HG03064 (cell line): ENCODE measurements around the gene GRM5.
A peak's percentile ranks its signal among the peaks of the same experiment; 100 is the strongest.
"Not testable (repeated sequence)": the region's sequence is repeated elsewhere in the genome, so short reads cannot be mapped to it uniquely, and the experiment has no call there.

Experiments
- ATAC-seq: cut with Tn5 transposase; IDR thresholded peaks from one replicate; pipeline ENCODE4 v1.9.1; 2021; ENCODE audit warnings: low read depth; ENCODE audit not compliant: unreplicated experiment

Gene GRM5

DNA sequence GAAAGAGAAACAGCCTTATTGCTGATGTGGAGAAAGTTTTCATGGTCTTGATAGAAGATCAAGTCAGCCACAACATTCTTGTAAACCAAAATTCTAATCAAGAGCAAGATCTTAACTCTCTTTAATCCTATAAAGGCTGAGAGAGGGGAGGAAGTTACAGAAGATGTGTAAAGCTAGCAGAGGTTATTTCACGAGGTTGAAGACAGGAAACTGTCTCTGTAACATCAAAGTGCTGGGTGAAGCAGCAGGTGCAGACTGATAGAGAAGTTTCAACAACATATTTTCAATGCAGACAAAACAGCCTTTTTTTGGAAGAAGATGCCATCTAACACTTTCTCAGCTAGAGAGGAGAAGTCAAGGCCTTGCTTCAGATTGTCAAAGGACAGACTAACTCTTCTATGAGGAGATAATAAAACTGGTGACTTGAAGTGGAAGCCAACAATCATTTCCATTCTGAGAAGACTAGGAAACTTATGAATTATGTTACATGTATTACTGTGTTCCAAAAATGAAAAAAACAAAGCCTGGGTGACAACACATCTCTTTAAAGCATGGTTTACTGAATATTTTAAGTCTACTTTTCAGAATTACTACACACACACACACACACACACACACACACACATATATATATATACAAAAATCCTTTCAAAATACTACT is 221.9 kb downstream of the GRM5 start:
- ATAC-seq, result not testable (repeated sequence)

DNA sequence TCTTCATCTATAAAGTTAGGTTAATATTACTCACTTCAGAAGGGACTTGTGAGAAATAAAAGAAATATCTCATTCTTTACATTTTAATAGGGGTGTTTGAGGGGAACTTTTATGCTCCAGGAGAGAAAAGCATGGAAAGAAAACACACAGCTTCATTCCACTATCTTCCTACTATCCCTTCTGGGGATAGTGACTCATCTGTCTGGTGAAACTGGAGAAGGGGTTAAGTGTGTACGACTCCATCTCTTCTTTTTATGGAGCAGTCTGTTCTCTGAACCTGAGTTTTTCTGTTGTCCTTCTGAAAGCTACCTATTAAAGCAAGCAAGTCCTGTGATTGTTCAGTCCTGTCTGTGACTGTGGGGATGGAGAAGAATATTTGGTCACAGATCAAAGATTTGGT is 227.6 kb downstream of the GRM5 start:
- not testable (repeated sequence) for ATAC-seq

DNA sequence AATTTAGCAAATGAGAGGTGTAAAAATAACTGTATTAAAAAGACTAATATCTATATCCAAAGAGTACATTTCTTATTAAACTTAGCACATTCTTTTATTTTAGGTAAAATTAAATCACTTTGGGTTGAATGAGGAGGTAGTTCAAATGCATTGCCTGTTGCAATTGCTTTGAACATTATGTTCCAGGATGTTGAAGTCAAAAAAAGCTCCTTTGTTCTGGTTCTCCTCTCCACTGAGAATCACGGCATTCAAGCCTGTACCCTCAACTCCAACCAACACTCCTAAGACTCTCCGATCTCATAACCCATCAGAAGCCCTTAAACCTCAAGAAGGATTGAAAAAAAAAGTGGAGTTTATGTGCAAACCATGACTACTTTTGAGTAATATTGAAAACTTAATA is 230.1 kb downstream of the GRM5 start:
- ATAC-seq, result not testable (repeated sequence)

DNA sequence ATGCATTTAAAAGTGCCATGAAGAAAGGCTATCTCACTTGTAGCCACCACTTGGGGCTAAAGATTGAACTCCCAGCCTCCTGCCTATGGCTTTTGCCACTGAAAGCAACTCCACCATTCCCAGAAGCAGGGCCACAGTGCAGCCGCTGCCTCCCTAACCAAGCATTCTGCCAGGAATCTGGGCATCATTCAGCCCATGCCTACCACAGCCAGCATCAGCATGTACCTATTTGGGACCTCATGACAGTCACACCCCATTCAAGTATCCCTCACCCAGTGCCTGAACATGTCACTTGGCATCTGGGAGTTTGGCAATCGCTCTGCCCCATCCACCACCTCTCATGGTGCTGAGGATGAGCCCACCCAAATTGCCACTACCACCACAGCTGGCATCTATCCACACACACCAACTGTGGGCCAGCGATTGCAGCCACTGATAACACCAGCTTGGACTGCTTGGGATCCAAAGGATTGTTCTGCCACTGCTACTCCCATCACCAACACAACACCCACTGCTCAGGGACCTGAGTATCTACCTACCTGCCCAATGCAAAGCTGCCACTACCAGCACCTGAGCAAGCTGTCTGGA is 234.4 kb downstream of the GRM5 start:
- ATAC-seq, result no peak

DNA sequence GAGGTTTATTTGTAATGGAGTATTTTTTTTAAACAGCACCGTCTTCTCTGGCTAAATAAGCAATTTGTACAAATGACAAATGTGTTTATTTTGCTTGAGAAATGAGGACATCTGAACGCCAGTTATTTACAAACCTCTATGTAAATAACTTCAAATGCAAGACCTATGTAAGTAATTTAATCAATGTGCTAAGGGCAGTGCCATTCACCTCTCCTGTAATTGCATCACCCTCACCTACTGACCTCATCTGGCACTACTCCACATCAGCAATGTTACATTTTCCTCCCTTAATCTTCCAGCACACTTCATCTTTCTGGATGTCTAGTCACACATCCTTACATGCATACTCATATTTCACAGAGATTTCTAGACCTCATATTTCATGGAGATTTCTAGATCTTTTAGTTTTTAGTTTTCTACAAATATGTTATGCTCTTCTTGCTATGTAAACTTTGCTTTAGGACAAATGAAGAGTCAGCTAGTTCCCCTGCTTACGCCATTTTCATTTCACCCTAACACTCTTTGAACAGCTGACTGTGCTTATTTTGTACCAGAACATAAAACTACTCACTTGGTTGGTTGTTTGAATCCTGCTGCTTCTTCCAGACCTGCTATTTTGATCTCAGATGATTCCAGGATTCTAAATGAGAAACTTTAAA is 238.6 kb downstream of the GRM5 start:
- no peak for ATAC-seq

DNA sequence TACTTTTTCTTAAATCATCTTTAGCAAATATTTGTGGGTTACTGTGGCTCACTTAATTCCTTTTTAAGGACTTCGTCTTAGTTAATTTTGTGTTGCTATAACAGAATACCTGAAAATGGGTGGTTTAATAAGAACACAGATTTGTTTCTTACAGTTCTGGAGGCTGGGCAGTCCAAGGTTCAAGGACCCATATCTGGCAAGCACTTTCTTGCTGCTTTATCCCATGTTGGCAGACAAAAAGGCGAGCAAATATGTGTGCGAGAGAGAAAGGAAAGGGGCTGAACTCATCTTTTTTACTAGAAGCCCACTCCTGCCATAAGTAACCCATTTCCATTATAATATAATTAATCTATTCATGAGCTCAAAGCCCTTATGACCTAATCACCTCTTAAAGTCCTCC is 246.2 kb downstream of the GRM5 start:
- no peak for ATAC-seq

DNA sequence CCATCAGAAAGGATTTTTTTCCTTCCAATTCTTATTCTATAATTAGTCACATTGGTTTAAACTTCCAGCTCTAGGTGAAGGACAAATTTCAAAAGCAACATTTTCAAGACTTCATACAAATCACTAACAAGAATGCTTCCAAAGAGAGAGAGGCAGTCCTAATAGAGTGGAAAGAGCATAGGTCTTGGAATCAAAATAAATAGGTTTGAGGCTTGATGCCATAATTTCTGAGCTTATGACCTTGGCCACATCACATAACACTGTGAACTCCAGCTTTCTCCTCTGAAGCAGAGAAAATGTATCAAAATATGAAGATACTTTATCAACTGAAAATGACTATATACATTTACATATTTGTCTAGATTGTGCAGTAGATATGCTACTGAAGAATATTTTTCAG is 246.8 kb downstream of the GRM5 start:
- ATAC-seq, result no peak

DNA sequence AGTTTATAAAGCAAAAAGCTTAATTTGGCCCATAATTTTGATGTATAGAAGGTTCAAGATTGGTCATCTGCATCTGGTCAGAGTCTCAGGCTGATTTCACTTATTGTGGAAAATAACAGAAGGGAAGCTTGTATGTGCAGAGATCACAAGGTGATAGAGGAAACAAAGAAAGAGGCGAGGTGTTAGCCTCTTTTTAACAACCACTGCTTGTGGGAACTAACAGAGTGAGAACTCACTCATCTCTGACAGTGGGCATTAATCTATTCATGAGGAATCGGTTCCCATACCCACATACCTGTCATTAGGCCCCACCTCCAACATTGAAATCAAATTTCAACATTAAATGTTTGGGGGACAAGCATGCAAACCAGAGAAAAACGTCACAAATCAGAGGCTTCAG is 250.3 kb downstream of the GRM5 start:
- ATAC-seq, result no peak

DNA sequence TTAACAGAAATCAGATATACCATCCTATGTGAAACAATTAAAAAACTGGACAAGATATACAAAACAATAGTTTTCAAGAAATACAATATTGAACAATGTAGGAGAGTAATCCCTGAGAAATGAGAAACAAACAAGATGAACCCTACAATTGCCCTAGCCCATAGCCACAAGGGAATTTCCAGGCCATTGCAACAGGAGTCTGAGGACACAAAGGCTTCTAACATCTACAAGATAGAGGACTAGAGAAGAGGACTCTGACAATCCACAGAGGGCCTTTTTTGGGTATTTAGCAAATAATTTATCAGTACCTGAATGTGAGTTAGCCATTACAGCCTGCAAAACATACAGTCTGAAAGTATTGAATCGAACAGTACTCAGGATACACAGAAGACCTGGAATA is 251.7 kb downstream of the GRM5 start:
- ATAC-seq, result no peak

DNA sequence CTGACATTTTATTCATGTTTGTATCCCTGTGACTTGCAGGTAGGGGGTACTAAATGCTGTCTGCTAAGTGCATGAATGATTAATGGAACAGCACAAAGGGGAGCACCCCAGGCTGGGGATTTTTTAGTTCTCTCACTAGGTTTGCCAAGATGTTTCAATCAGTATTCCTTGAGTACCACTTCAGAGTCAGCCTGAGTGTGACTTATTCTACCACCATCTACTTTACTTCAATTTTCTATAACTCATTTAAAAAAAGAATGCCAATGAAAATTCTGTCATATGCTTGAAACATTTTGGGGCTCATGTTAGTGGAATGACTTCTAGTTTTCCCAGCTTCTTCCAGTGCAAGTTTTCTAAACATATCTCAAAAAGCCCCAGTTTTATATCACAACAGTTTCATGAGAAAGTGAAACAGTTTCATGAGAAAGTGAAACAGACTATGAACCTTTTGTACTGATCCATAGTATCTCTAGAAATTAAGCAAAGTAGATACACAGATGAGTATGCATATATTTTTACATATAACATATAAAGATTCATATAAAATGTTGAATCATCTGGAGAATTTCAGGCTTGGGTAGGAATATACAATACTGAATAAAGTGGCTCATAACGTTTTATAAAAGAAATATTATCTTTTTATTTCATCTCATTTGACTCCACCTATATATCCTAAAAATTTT is 252.4 kb downstream of the GRM5 start:
- peak; percentile 85 for ATAC-seq

DNA sequence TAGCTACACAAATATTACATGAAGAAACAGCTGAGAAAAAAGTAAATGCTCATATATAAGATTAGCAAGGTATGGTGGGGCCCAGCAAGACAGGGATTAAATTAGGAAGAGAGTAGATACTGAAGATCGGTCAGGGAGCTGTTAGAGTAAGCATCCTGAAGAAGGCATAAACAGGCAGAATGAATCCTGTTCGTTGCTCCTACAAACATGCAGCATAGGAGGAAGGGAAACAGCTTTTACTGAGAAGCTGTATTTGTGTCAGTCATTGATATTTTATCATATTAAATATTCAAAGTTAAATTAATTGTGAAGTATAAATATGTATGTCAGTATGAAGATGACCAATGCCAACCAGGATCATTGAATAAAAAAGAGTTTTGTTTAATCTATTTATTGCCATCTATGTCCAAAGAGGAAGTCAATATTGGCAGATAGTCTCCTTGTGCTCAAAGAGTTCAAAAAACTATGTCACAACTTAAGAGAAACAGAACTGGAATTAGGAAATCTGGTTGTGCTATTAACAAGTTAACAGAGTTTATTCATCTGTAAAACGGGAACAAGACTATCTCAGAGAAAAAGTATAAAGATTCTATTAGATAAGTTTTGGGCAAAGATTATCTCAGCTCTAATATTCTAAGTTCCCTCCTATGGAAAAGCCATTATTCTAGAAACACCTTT is 255.2 kb downstream of the GRM5 start:
- ATAC-seq, result no peak

DNA sequence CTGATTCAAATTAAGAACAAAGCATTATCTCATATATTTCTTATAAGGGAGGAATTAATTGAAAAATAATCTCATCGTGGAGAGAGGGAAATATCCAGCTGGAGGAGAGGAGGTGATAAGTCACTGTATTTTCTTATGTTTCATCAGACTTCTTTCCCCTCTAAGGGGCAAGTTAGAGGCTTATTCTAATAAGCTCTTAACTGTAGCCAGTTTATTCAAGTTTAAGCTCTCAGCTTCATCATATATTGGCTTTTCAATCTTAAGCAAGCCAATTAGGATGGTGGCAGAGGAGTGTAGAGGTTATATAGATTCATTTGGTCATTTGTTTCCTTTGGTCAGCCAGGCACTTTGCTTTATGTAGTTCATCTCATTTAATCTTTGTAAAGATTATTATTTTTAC is 256.7 kb downstream of the GRM5 start:
- ATAC-seq, result no peak

DNA sequence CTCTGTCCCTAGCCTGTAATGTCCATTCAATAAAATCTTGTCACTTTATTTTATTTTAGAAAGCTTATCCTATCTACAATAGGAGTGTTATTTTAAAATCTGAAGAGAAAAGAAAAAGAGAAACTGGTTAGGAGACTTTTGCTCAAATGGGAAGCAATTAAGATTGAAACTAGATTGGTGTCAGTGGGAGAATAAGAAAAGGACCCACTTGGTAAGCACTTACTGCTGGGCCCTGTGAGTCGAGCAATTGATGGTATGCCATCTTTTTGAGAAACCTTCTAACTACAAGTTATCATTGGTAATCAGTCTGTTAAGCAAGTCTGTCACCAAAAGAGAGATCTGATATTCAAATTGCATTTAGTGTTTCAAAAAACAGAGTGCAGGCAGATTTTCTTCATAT is 258.4 kb downstream of the GRM5 start:
- no peak for ATAC-seq

DNA sequence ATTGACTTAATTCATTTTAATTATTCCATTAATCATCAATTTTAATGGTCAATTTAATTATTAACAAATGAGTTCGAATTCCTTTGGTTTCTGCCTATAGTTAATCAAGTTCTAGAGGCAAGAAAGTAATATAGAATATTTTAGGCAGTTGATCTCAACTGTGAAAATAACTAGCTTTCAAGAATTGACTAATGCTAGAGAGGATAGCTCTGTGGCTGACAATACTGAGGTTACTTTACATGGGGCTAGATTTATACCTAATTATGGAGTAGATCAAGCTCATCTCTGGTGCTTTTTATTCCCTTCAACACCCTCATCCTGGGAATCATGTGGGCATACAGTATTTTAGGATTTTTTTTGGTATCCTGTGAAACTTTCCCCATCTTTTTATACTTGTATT is 259.4 kb downstream of the GRM5 start:
- no peak for ATAC-seq

DNA sequence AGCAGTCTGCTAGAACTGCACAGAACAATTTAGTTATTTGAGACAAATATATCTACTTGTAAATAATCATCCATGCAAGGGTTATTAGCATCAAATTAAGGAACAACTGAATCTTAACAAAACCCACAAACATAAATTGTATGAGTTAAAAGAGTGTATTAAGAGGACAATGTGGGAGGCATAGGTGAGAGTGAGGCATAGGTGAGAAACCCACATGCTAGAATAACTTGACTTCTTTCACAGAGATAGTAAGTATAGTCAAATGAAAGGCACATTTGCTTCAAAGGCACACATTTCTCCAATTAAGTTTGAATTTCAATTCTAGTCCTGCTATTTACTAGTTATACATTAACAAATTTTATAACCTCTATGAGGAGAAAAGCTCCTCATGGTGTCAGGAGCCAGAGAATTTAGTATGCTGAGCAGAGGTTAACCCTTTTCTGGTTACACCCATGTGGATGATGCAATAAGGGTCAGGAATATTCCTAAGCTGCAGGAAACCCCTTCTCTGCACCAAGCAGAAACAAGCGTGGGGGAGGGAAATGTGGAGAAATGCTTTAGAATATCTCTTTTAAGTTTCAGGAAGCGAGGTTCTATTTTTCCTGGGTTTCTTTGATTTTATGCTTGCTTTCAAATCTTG is 264.2 kb downstream of the GRM5 start:
- no peak for ATAC-seq

DNA sequence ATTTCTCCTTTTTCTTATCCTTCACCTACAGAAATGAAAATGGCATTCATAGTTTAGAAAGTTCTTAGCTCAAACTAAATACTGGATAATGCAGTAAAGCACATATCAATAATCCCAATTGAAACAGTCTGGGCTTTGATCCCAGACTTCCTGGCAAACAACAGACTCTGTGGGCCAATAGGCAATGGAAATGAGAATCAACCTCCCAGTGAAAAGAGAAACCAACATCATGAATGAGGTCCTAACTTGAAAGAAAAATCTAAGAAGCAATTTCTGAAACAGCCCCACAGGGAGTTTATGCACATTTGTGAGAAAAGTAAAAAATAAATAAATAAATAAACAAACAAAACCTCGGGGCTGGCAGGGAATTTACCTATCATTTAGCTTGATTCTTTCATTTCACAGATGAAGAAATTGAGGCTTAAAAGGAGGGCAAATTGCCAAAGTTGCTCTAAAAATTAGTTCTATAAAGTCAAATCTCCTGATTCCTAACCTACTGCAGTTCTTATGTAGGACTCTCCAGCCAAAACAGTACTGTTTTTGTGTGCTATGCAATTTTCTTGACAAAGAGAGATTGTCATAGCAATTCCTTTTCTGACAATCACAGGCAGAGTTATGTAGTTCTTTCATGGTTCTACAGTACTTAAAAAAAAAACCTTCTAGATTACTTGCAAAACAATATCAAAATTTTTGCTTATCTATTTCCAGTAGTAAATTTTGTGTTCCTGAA is 265.8 kb downstream of the GRM5 start:
- ATAC-seq, result no peak

DNA sequence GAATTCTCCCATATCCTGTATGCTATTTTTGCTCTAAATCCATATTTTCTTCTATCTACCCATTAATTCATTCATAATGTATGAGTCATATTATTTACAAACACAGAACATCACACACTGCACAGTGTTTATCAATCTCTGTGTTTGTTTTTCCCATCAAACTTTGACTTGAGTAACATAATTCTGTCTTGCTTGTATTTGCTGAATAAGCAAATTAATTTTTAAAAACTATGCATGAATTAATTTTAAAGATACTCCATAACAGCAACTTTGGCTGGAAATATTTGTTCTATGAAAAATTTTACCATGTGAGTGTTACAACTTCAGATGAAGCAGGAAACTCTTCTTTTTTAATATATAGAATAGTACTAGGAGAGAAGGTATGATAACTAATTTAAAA is 275.6 kb downstream of the GRM5 start:
- no peak for ATAC-seq

DNA sequence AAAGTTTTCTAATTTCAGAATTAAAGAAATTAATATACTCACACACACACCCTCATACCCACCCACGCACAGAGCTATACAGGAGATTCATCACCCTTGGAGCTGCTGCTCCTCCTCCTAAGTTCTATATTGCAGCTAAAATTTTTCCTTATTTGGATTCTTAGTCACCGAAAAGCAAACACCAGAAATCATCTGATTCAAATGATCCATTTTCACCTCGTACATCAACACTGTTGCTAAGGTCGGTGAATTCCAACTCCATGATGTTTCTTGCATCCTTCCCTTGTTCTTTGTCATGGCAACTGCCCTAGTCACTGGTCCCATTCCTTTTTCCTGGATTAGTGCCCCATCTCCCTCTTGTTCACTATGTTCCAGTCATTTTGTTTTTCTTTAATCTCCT is 286.2 kb downstream of the GRM5 start:
- ATAC-seq, result no peak

DNA sequence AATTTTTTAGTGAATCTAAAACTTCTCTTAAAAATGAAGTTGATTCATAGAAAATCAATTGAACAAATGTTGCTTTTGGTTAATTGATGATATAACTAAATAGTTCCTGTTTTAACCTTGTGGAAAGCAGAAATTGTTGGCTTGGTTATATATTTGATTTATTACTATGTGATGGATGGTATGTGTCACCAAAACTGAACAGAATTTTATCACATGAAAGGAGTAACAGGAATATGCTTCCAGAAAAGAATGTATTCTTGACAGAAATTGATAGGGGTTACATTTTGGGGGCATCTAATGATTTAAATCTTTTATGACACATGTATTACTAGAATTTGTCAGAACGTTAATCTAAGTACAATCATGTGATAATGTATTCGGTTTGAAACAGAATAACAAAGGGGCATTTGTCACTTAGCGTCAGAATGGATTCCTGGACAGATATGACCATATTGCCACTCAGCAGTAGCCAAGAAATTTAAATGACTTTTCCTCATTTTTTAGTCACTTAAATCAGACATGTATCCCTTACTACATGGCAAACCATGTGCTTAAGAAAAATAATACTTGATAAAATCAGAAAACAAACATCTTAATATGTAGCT is 295.2 kb downstream of the GRM5 start:
- ATAC-seq, result no peak

DNA sequence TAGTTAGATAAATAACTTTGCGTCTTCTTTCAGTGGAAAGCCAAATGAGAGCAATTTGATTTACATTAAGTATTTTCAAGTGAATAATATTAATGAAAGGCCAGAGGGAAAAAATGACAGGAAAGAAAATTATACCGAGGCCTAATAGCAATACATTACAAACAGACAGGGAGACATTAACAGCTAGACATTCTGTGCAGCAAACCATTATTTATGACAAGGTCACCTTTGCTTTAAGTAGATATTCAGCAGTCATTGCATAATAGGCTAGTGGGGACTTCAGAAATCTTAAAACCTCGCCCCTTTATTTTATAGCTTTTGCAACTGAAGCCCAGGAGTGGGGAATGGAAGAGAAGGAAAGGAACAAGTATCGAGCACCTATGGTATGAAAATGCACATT is 321.6 kb downstream of the GRM5 start:
- no peak for ATAC-seq
